Nephron (organoid): Measurements from ENCODE around the gene BRSK2.

ENCODE experiments used
- H3K27ac Mint-ChIP-seq, 3 experiments: 2 replicates each; pipeline ENCODE4 v1.8.0; 2020; ENCODE audit warnings: mixed read lengths in 3 of 3, mild to moderate bottlenecking in 2 of 3, moderate library complexity in 1 of 3
- H3K27me3 Mint-ChIP-seq: 2 replicates; pipeline ENCODE4 v1.8.0; 2021; ENCODE audit warnings: low read depth, mild to moderate bottlenecking, moderate library complexity, mixed read lengths
- H3K36me3 Mint-ChIP-seq: 2 replicates; pipeline ENCODE4 v1.8.0; 2020; ENCODE audit warnings: low read depth, mixed read lengths
- H3K4me1 Mint-ChIP-seq: 2 replicates; pipeline ENCODE4 v1.8.0; 2020; ENCODE audit warnings: mixed read lengths
- H3K4me3 Mint-ChIP-seq, 3 experiments: 2 replicates each; pipeline ENCODE4 v1.8.0; 2020; ENCODE audit warnings: mild to moderate bottlenecking in 3 of 3, mixed read lengths in 3 of 3, moderate library complexity in 2 of 3
- H3K9me3 Mint-ChIP-seq: 2 replicates; pipeline ENCODE4 v1.8.0; 2020; ENCODE audit warnings: mixed read lengths
- TF ChIP-seq, protein P1 (sequence below), 3 experiments: fragments of 200-600 bp; sonication (generic); IDR thresholded peaks; one replicate each; pipeline ENCODE4 v1.5.0; 2021; ENCODE audit warnings: antibody characterized with exemption in 3 of 3; ENCODE audit not compliant: unreplicated experiment in 3 of 3

Gene BRSK2

GRCh38 chr11:1446623-1447022 is 56.9 kb downstream of the BRSK2 start:
- no peaks in the 10 kb centered on the region for H3K27me3 Mint-ChIP-seq
- H3K4me1 Mint-ChIP-seq, result no peaks in the 10 kb centered on the region
- TF ChIP-seq, protein P1, sequence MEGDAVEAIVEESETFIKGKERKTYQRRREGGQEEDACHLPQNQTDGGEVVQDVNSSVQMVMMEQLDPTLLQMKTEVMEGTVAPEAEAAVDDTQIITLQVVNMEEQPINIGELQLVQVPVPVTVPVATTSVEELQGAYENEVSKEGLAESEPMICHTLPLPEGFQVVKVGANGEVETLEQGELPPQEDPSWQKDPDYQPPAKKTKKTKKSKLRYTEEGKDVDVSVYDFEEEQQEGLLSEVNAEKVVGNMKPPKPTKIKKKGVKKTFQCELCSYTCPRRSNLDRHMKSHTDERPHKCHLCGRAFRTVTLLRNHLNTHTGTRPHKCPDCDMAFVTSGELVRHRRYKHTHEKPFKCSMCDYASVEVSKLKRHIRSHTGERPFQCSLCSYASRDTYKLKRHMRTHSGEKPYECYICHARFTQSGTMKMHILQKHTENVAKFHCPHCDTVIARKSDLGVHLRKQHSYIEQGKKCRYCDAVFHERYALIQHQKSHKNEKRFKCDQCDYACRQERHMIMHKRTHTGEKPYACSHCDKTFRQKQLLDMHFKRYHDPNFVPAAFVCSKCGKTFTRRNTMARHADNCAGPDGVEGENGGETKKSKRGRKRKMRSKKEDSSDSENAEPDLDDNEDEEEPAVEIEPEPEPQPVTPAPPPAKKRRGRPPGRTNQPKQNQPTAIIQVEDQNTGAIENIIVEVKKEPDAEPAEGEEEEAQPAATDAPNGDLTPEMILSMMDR (IDR thresholded peaks at IDR 0.05; ENCODE audit: unreplicated experiment in 3 of 3), result no peak
- no peaks in the 10 kb centered on the region for H3K36me3 Mint-ChIP-seq
- H3K4me3 Mint-ChIP-seq, result no peak overlapping the region
- no peaks in the 10 kb centered on the region for H3K9me3 Mint-ChIP-seq
- no peak overlapping the region for H3K27ac Mint-ChIP-seq

GRCh38 chr11:1447845-1448825 is 58.4 kb downstream of the BRSK2 start:
- H3K27ac Mint-ChIP-seq, result no peak overlapping the region
- no peaks in the 10 kb centered on the region for H3K4me1 Mint-ChIP-seq
- H3K27me3 Mint-ChIP-seq, result no peaks in the 10 kb centered on the region
- no peaks in the 10 kb centered on the region for H3K9me3 Mint-ChIP-seq
- H3K36me3 Mint-ChIP-seq, result no peaks in the 10 kb centered on the region
- TF ChIP-seq, protein P1 (IDR thresholded peaks at IDR 0.05; ENCODE audit: unreplicated experiment in 3 of 3), result no peak
- no peak overlapping the region for H3K4me3 Mint-ChIP-seq

GRCh38 chr11:1448882-1449281 is 59.1 kb downstream of the BRSK2 start:
- no peaks in the 10 kb centered on the region for H3K9me3 Mint-ChIP-seq
- H3K4me1 Mint-ChIP-seq, result no peaks in the 10 kb centered on the region
- no peaks in the 10 kb centered on the region for H3K27me3 Mint-ChIP-seq
- TF ChIP-seq, protein P1 (IDR thresholded peaks at IDR 0.05; ENCODE audit: unreplicated experiment in 3 of 3), result no peak
- H3K36me3 Mint-ChIP-seq, result no peaks in the 10 kb centered on the region
- H3K27ac Mint-ChIP-seq, result no peak overlapping the region
- no peak overlapping the region for H3K4me3 Mint-ChIP-seq

DNA sequence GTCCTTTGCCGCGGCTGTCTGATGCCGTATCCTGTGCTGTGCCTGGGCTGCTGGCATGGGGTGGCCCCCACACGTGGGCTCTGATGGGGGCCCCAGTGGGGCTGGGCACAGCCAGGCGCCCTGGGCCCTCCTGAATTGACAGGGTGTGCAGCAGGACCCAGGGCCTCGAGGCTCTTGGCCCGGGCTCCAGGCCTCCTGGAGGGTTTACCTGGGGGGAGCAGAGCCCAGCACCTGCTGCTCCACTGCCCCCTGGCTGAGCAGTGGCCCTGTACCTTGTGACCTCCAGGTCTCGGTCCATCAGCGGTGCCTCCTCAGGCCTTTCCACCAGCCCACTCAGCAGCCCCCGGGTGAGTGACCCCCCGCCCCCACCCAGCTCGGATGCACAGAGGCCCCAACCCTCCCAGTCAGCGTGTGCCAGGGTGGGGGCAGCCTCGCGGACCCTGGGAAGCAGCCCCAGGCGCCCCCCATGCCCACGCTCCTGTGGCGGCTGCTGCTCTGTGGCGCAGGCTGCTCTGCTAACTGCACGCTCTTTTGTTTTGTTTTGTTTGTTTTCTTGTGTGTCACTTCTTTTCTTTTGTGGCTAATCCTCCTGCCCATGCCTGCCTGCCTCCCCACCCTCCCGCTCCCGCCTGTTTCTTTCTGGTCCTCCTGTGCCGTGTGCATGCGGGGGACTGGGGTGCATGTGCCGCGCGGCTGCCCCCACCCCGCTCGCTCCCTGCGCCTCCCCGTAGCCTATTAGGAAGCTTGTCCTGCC is 59.9 kb downstream of the BRSK2 start:
- H3K4me3 Mint-ChIP-seq, result no peak overlapping the region
- no peaks in the 10 kb centered on the region for H3K36me3 Mint-ChIP-seq
- H3K27me3 Mint-ChIP-seq, result no peaks in the 10 kb centered on the region
- TF ChIP-seq, protein P1 (IDR thresholded peaks at IDR 0.05; ENCODE audit: unreplicated experiment in 3 of 3), result no peak
- no peak overlapping the region for H3K27ac Mint-ChIP-seq
- H3K4me1 Mint-ChIP-seq, result no peaks in the 10 kb centered on the region
- no peaks in the 10 kb centered on the region for H3K9me3 Mint-ChIP-seq

GRCh38 chr11:1450344-1450875 is 60.7 kb downstream of the BRSK2 start:
- Mint-ChIP-seq H3K9me3 (no peaks in the 10 kb centered on the region), H3K4me3 (no peak overlapping the region), H3K27ac (no peak overlapping the region), H3K4me1 (no peaks in the 10 kb centered on the region), H3K27me3 (no peaks in the 10 kb centered on the region), H3K36me3 (no peaks in the 10 kb centered on the region)
- TF ChIP-seq, protein P1 (IDR thresholded peaks at IDR 0.05; ENCODE audit: unreplicated experiment in 3 of 3), result no peak
